Testis (tissue), 2 donors: Measurements from ENCODE around the gene APRT.

ENCODE experiments used
- CTCF ChIP-seq, 3 experiments: fragments of 450-650 bp in 2 of 3; fragments of 200-600 bp in 1 of 3; sonication (generic) in 1 of 3; IDR thresholded peaks; one replicate each; pipeline ENCODE4 v1.5.1; 2016 to 2019; ENCODE audit warnings: antibody characterized with exemption in 3 of 3, mild to moderate bottlenecking in 2 of 3, moderate library complexity in 1 of 3
- POLR2A ChIP-seq: fragments of 450-650 bp; IDR thresholded peaks from one replicate; pipeline ENCODE4 v1.6.1; 2017; ENCODE audit warnings: antibody characterized with exemption, mild to moderate bottlenecking, moderate library complexity

GRCh38 chr16:88838566-88838965 is 26.8 kb upstream of the APRT start:
- TF ChIP-seq POLR2A: no peak
- TF ChIP-seq CTCF (IDR thresholded peaks at IDR 0.05): no peak
